Fibroblast of pulmonary artery (primary cell): ENCODE data around the gene INSIG1.

Source experiments
- DNase-seq: peaks from one replicate; pipeline ENCODE4 v3.0.0-alpha.2; 2010; ENCODE audit warnings: low read depth
- H3K4me3 ChIP-seq: replicated peaks from 2 replicates; pipeline ENCODE4 v1.5.1; 2011; ENCODE audit warnings: low read depth, mild to moderate bottlenecking, control low read depth, low read length, moderate library complexity
- CTCF ChIP-seq: IDR thresholded peaks from 2 replicates; pipeline ENCODE4 v1.5.1; 2011; ENCODE audit warnings: mild to moderate bottlenecking, control low read depth, low read length, inconsistent platforms; ENCODE audit errors: missing control alignments

Gene INSIG1

DNA sequence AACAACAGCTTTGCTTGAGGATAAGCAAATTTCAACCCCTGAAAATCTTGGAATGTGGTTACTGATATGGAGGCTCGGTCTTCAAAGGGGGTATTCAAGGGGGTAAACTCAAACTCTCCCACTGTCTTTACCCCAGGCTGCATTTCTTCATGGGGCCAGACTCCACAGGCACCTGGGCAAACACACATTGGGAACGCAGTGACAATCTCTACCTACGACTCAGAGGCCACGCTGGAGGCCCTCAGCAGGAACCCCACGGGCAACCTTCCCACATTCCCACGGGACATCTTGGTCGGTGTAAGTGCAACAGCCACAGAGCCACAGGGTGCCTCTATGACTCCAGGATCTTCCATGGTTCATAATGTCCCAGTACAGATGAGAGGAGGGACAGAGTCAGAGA is 2.2 kb upstream of the INSIG1 start:
- no peak for TF ChIP-seq CTCF
- H3K4me3 ChIP-seq = no peak overlapping the region
- no peak for DNase-seq

DNA sequence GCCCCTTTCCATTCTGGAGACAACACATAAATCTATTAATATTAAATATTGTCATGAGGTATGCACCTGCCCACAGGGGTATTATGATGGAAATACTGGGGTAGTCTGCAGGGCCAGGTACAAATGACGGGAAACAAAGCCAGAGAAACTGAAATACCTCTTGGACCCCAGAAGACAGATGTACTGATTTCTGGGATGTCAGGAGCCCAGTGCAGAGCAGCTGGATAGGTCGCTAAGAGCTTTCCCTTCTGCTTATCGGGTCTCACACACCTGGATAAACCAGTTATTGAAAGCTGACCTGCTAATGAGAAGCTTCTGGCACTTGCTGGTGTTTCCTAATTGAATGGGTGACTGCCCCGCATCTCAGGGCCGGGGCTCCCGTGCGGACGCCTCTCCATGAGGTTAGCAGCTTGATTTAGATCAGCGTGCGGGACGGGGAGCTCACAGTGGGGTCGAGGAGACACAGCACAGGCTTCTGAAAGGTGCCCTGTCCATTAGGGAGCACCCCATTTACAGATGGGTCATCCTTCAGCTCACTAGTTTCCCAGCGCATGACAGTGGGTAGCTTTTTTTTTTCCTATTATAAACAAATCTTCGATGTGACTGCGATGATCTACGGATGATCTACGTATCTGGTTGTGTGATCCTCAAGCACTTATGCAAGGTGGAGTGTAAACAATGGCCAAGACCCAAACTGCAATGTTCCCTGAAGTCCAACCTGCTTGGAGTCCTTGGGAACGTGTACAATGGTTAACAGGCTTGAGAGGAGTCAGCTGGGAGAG is 1.5 kb upstream of the INSIG1 start:
- H3K4me3 ChIP-seq = peak overlapping the region; percentile 64
- no peak for TF ChIP-seq CTCF
- DNase-seq = no peak

- peak overlapping the region; percentile 64 for H3K4me3 ChIP-seq
- peak; percentile 76 for DNase-seq
- peak; percentile 0 for TF ChIP-seq CTCF
Observed at GRCh38 chr7:155296788-155297516, 726 bp upstream of the INSIG1 start.

- TF ChIP-seq CTCF = no peak
- peak overlapping the region; percentile 65 for H3K4me3 ChIP-seq
- peak; percentile 25 for DNase-seq
Observed at GRCh38 chr7:155298288-155298833, 683 bp downstream of the INSIG1 start.

DNA sequence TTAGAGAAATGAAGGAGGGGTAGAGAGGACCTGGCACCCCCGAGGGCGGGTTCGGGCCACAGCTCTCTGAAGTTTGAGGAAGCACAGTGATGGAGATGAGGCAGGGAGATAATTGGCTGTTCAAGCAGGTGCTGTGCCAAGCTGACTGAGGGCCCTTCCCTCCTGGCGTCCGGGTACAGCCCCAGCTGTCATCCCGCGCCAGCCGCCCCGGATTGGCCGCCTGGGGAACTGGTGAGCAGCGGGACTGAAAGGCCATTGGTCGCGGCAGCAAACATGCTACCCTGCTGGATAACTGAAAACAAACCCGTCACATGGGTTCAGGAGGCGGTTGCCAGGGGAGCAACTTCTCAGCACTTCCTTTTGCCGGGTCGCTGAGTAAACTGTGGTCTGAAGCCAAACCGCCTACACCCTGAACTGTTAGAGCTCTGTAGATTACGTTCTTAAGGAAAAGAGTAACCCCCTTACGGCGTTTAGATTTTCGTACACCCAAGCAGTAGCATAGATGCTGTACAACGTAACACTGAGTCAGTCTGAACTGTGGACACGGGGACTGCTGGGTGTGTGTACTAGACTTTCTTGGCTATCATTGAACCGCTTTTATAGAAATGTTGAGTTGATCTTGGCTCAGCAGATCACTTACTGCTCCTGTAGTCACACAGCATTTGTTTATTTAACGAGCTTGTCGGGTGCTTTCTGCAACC is 1.3 kb downstream of the INSIG1 start:
- peak; percentile 97 for DNase-seq
- TF ChIP-seq CTCF = no peak
- peak overlapping the region; percentile 65 for H3K4me3 ChIP-seq

DNA sequence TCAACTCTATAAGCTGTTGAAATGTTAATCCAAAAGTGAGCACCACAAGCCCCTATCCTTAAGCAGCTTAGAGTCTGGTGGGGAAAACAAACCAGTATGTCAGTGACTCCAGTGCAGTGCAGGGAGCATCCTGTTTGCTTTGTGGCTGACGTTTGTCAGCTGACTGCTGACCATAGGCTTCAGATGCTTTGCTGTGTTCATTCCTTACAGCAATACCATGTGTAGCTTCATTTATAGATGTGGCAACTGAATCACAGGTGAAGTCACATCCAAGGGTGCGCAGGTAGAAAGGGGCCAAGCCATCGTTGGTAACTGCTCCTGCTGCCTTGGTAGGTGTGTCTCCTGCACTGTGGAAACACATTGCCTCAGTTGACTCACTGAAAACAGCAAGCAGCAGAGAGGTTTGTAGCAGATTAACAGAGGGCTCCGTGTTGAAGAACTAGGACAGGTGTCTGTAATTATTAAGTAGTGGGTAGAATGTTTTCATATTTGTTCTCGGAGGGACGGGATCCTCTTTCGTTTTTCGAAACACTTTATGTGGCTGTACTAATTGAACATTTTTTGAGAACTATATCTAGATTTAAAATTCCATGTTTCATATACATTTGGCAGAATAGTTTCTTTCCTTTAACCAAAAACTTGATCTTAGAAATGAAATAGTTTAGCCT is 2.0 kb downstream of the INSIG1 start:
- H3K4me3 ChIP-seq = peak overlapping the region; percentile 65
- peak; percentile 35 for DNase-seq
- TF ChIP-seq CTCF = no peak
